GM12878 (cell line): ENCODE measurements around the gene GRIP2. TPM values are rescaled to one million over a fixed set of nuclear protein-coding genes. Genes with fewer than 3 reads are reported as not detected.

Experiments used
- ATAC-seq: fragments of 200-7000 bp; cut with Tn5 transposase; 3 replicates; pipeline ENCODE4 v1.9.1; 2020; ENCODE audit warnings: mild to moderate bottlenecking, moderate library complexity
- BruUV-seq: library from RNA; stranded (reverse); fragments of 400-500 nt; replicated peaks from 2 replicates; lab custom pipeline; 2021; lab: Mats Ljungman, UMichigan
- CTCF ChIA-PET: fragments of 300-600 bp; sonication (Branson Sonifier 250); formaldehyde crosslinking; extraction: SDS; loops from one replicate; lab custom pipeline; 2021; ENCODE audit warnings: inconsistent platforms; lab: Yijun Ruan, JAX
- POLR2A ChIA-PET: fragments of 350-600 bp; formaldehyde crosslinking; extraction: SDS; loops from one replicate; lab custom pipeline; 2021; ENCODE audit warnings: inconsistent platforms; lab: Charles Lee
- RAD21 ChIA-PET: fragments of 300-600 bp; sonication (Branson Sonifier 250); formaldehyde crosslinking; loops from one replicate; lab custom pipeline; 2023; ENCODE audit warnings: antibody characterized with exemption; ENCODE audit not compliant: unreplicated experiment; lab: Charles Lee
- SMC1A ChIA-PET: fragments of 300-600 bp; sonication (Branson Sonifier 250); formaldehyde crosslinking; loops from one replicate; lab custom pipeline; 2023; ENCODE audit not compliant: unreplicated experiment, uncharacterized antibody; lab: Charles Lee
- DNase-seq: peaks from one replicate; pipeline ENCODE4 v3.0.0-alpha.2; 2011; ENCODE audit warnings: low read depth, low spot score
- FAIRE-seq: peaks from 3 replicates; lab custom pipeline; 2011; peaks lifted over from hg19 to GRCh38; lab: Jason Lieb, UNC
- H2AFZ ChIP-seq: 2 replicates; pipeline ENCODE4 v1.6.0; 2011; ENCODE audit warnings: low read depth, low read length, control low read depth; ENCODE audit not compliant: control insufficient read depth
- H3K27ac ChIP-seq: 2 replicates; pipeline ENCODE4 v1.5.1; 2011; ENCODE audit warnings: control low read depth; ENCODE audit not compliant: control insufficient read depth, insufficient read depth
- H3K27me3 ChIP-seq, 2 experiments: replicated peaks in 1 of 2; 2 replicates each; pipeline versions ENCODE4 v1.6.0 to v1.6.1; 2011; ENCODE audit warnings: low read length in 1 of 2; ENCODE audit not compliant: control insufficient read depth in 2 of 2, insufficient read depth in 2 of 2
- H3K36me3 ChIP-seq, 2 experiments: 2 replicates each; pipeline ENCODE4 v1.5.1; 2011; ENCODE audit warnings: low read length in 1 of 2; ENCODE audit not compliant: control insufficient read depth in 2 of 2, insufficient read depth in 2 of 2
- H3K4me1 ChIP-seq: 2 replicates; pipeline ENCODE4 v1.6.1; 2011; ENCODE audit warnings: mild to moderate bottlenecking, low read length, moderate library complexity, mixed read lengths; ENCODE audit not compliant: control insufficient read depth, insufficient read depth
- H3K4me2 ChIP-seq: 2 replicates; pipeline ENCODE4 v1.6.0; 2011; ENCODE audit warnings: control low read depth; ENCODE audit not compliant: control insufficient read depth, insufficient read depth
- H3K4me3 ChIP-seq: fragments of 200-600 bp; sonication (generic); 2 replicates; pipeline ENCODE4 v1.5.1; 2016
- H3K79me2 ChIP-seq: 2 replicates; pipeline ENCODE4 v1.6.0; 2011; ENCODE audit warnings: low read length; ENCODE audit not compliant: control insufficient read depth, insufficient read depth
- H3K9ac ChIP-seq: 2 replicates; pipeline ENCODE4 v1.8.0; 2011; ENCODE audit warnings: low read length, control low read depth, mixed read lengths; ENCODE audit not compliant: control insufficient read depth, insufficient read depth
- H3K9me3 ChIP-seq: replicated peaks from 3 replicates; pipeline ENCODE4 v1.5.1; 2011; ENCODE audit warnings: mild to moderate bottlenecking, low read length; ENCODE audit not compliant: control insufficient read depth, insufficient read depth
- H4K20me1 ChIP-seq: 2 replicates; pipeline ENCODE4 v1.6.0; 2011; ENCODE audit not compliant: control insufficient read depth, insufficient read depth
- ATF3 ChIP-seq: IDR thresholded peaks from 2 replicates; pipeline ENCODE4 v1.6.1; 2011; ENCODE audit warnings: low read depth, mild to moderate bottlenecking, low read length, moderate library complexity, borderline replicate concordance; ENCODE audit errors: extremely low read depth
- CBX3 ChIP-seq: fragments of 200-600 bp; sonication (generic); IDR thresholded peaks from 2 replicates; pipeline ENCODE4 v1.6.1; 2016; ENCODE audit warnings: low read depth, borderline replicate concordance
- E2F4 ChIP-seq: IDR thresholded peaks from 2 replicates; pipeline ENCODE4 v1.6.1; 2012; ENCODE audit warnings: low read depth, low read length, improper control_type of control experiment
- FOXM1 ChIP-seq: IDR thresholded peaks from 2 replicates; pipeline ENCODE4 v1.6.1; 2012; ENCODE audit warnings: low read depth, mild to moderate bottlenecking, inconsistent platforms, low read length, moderate library complexity
- HCFC1 ChIP-seq: fragments of 150-350 bp; IDR thresholded peaks from 2 replicates; pipeline ENCODE4 v1.6.1; 2014; ENCODE audit warnings: low read length
- HDAC2 ChIP-seq: fragments of 200-600 bp; sonication (generic); IDR thresholded peaks from 2 replicates; pipeline ENCODE4 v1.6.1; 2017
- IKZF1 ChIP-seq: fragments of 450-650 bp; conservative IDR thresholded peaks from 2 replicates; pipeline ENCODE4 v1.6.1; 2017; ENCODE audit warnings: antibody characterized with exemption, mild to moderate bottlenecking
- IRF3 ChIP-seq: fragments of 450-650 bp; IDR thresholded peaks from 2 replicates; pipeline ENCODE4 v1.6.1; 2014; ENCODE audit warnings: mild to moderate bottlenecking
- JUNB ChIP-seq: IDR thresholded peaks from 2 replicates; pipeline ENCODE4 v1.6.1; 2016; ENCODE audit warnings: antibody characterized with exemption, mild to moderate bottlenecking
- KLF5 ChIP-seq: fragments of 450-650 bp; IDR thresholded peaks from 2 replicates; pipeline ENCODE4 v1.6.1; 2014; ENCODE audit warnings: mild to moderate bottlenecking; ENCODE audit not compliant: partially characterized antibody
- MAX ChIP-seq: IDR thresholded peaks from 2 replicates; pipeline ENCODE4 v1.6.1; 2012; ENCODE audit warnings: low read depth, low read length, improper control_type of control experiment
- MTA2 ChIP-seq: fragments of 450-650 bp; IDR thresholded peaks from 2 replicates; pipeline ENCODE4 v1.6.1; 2016; ENCODE audit warnings: low read depth, mild to moderate bottlenecking, moderate library complexity
- POLR2AphosphoS5 ChIP-seq: IDR thresholded peaks from 2 replicates; pipeline ENCODE4 v1.6.1; 2011; ENCODE audit warnings: mild to moderate bottlenecking, low read length, inconsistent platforms
- SIN3A ChIP-seq: IDR thresholded peaks from 2 replicates; pipeline ENCODE4 v1.6.1; 2012; ENCODE audit warnings: low read depth, low read length, improper control_type of control experiment
- SP1 ChIP-seq: IDR thresholded peaks from one replicate; pipeline ENCODE4 v1.6.1; 2011; ENCODE audit warnings: low read depth, low read length
- YY1 ChIP-seq: IDR thresholded peaks from 2 replicates; pipeline ENCODE4 v1.6.1; 2011; ENCODE audit warnings: low read depth, mild to moderate bottlenecking, low read length
- ZNF384 ChIP-seq: IDR thresholded peaks from 2 replicates; pipeline ENCODE4 v1.6.1; 2012; ENCODE audit warnings: low read depth, mild to moderate bottlenecking, low read length, improper control_type of control experiment, borderline replicate concordance
- WGBS: methylation state at CpG from one replicate; pipeline ENCODE4 v1.1.6; 2016; ENCODE audit warnings: low lambda C conversion rate; ENCODE audit not compliant: insufficient replicate concordance, insufficient coverage; ENCODE audit errors: missing lambda C conversion rate; 5-methylcytosine and 5-hydroxymethylcytosine counted together
- in situ Hi-C: fragments of 300-500 bp; cut with MboI; formaldehyde crosslinking; loops from 9 replicates; pipeline ENCODE4 v1.14.3; 2018; ENCODE audit warnings: mixed read lengths
- intact Hi-C: fragments of 100-400 bp; cut with micrococcal nuclease; formaldehyde crosslinking; loops from one replicate; pipeline ENCODE4 v1.14.2; 2022; ENCODE audit not compliant: unreplicated experiment
- polyA plus RNA-seq, 11 experiments: library from polyadenylated mRNA; depleted of rRNA in 4 of 11; unstranded in 6 of 11; stranded (reverse) in 5 of 11; fragments of >200 nt; fragmentation: Nextera tagmentation in 4 of 11; fragmentation: Illumina TruSeq in 1 of 11; extraction: Ambion mirVana in 4 of 11; extraction: Trizol in 1 of 11; gene quantifications; 1 replicate in 1 of 11; 2 replicates in 10 of 11; pipeline versions ENCODE4 v1.2.1 to v1.2.3, GENCODE V29; 2011 to 2016; ENCODE audit warnings: inconsistent platforms in 2 of 11, missing spikeins in 2 of 11, low read depth in 1 of 11
- total RNA-seq, 4 experiments: library from RNA; depleted of rRNA in 3 of 4; stranded (reverse); fragments of >200 nt in 3 of 4; fragmentation: Illumina TruSeq in 1 of 4; extraction: Trizol in 1 of 4; gene quantifications; 2 replicates each; pipeline versions ENCODE4 v1.2.1 to v1.2.3, GENCODE V29; 2013 to 2021

The GRIP2 gene
- total and polyA plus RNA-seq, 10 of the 15 experiments (the other 5 are each of a cell fraction or from before 2014, with no cell fraction given) = not detected

- TF ChIP-seq MAX (no peak), POLR2AphosphoS5 (no peak), SP1 (no peak), ZNF384 (no peak), ATF3 (no peak), HDAC2 (no peak), MTA2 (no peak)
- in situ Hi-C loops (no loop called here), intact Hi-C loops (loop anchor here (10.0 kb wide), 1 partner anchor 131 kb away; no protein-coding TSS in a partner anchor)
- ChIA-PET SMC1A (no interaction called here), POLR2A (no interaction called here), CTCF (no interaction called here), RAD21 (no interaction called here)
- no peaks in the 10 kb centered on the region for H4K20me1 ChIP-seq
- H3K4me2 ChIP-seq = no peak overlapping the region
- no peak for FAIRE-seq
- no peaks in the 10 kb centered on the region for H3K36me3 ChIP-seq
- no peaks in the 10 kb centered on the region for H3K27me3 ChIP-seq
- H3K9ac ChIP-seq = no peak overlapping the region
- no peak for ATAC-seq
- no peaks in the 10 kb centered on the region for H3K79me2 ChIP-seq
- no peak overlapping the region for H2AFZ ChIP-seq
- H3K9me3 ChIP-seq = peaks cover 2% of the 10 kb centered on the region; the same call in 2 of the 3 replicates
- H3K4me3 ChIP-seq = no peak overlapping the region
- H3K4me1 ChIP-seq = no peaks in the 10 kb centered on the region
- no peak for DNase-seq
- BruUV-seq = no TSS peak
- 39% methylated on average over 6 of the region's 20 CpGs for WGBS
- H3K27ac ChIP-seq = no peak overlapping the region
Measured at GRCh38 chr3:14503706-14504065, 36.5 kb downstream of the GRIP2 start.

GRCh38 chr3:14503033-14503705 lies 37.0 kb downstream of the GRIP2 start:
- no peak overlapping the region for H3K9ac ChIP-seq
- ChIA-PET CTCF (no interaction called here), RAD21 (no interaction called here), POLR2A (no interaction called here), SMC1A (no interaction called here)
- WGBS = 51% methylated on average over 10 of the region's 12 CpGs
- H3K4me3 ChIP-seq = no peak overlapping the region
- H3K4me1 ChIP-seq = no peaks in the 10 kb centered on the region
- intact Hi-C loops = loop anchor here (10.0 kb wide), 1 partner anchor 132 kb away; no protein-coding TSS in a partner anchor
- no peaks in the 10 kb centered on the region for H3K27me3 ChIP-seq
- FAIRE-seq (no peak), DNase-seq (no peak), ATAC-seq (no peak)
- no peaks in the 10 kb centered on the region for H3K79me2 ChIP-seq
- BruUV-seq = no TSS peak
- no peaks in the 10 kb centered on the region for H3K36me3 ChIP-seq
- peaks cover 2% of the 10 kb centered on the region; the same call in 2 of the 3 replicates for H3K9me3 ChIP-seq
- H2AFZ ChIP-seq = no peak overlapping the region
- in situ Hi-C loops = no loop called here
- no peak overlapping the region for H3K27ac ChIP-seq
- H3K4me2 ChIP-seq = no peak overlapping the region
- H4K20me1 ChIP-seq = no peaks in the 10 kb centered on the region
- TF ChIP-seq FOXM1 = no peak
- TF ChIP-seq IRF3 = no peak
- TF ChIP-seq E2F4 = no peak
- no peak for TF ChIP-seq KLF5
- no peak for TF ChIP-seq SP1
- TF ChIP-seq JUNB = no peak
- no peak for TF ChIP-seq IKZF1
- TF ChIP-seq HCFC1 = no peak
- TF ChIP-seq YY1 = no peak
- no peak for TF ChIP-seq CBX3
- no peak for TF ChIP-seq SIN3A
